GM18508 (cell line): ENCODE results near the gene VTN.

Source experiments
- ATAC-seq: cut with Tn5 transposase; IDR thresholded peaks from one replicate; pipeline ENCODE4 v1.9.1; 2021; ENCODE audit warnings: moderate number of reproducible peaks; ENCODE audit not compliant: insufficient read depth, unreplicated experiment

Gene VTN

GRCh38 chr17:28327031-28327607 lies 43.0 kb downstream of the VTN start:
- ATAC-seq: no peak

- ATAC-seq: no peak
These were observed 44.0 kb downstream of the VTN start for GRCh38 chr17:28326114-28326513.

DNA sequence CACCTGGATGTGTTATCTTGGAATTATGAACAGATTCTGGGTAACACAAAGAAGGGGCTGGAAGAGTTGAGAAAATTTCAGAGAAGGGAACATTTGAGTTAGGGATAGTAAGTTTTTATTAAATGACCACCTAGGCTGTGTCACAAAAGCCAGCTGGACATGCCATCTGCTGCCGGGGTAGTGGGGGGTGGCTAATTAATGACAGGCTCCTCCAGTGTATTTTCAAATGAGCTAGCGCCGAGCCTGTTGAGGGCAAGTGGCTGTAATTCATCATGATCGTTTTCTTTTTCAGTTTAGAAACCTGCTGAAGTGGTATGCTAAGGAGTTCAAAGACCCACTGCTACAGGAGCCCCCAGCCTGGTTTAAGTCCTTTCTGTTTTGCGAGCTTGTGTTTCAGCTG lies 44.9 kb downstream of the VTN start:
- ATAC-seq: no peak

GRCh38 chr17:28324781-28325180 lies 45.3 kb downstream of the VTN start:
- ATAC-seq: no peak

DNA sequence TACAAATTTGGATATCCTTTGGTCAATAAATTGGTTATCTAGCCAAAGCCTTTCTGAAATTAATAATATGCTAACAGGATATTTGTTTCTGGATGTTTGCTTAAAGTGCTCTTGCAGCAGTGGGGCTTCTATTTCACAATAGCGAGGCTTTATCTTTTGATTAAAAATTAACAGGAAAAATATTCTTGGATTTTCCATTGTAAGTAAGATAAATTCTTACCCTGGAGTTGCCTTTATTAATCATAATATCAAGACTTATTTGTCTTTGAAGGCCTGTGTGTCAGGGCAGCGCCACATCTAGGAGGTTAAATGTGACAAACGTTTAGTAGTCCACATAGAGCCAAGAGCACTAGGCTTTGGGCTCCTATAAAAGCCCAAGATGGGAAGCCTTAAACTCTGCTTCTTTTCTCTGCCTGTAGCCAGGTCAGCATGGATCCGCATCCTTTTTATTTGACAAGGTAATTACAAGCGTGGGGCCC lies 45.8 kb downstream of the VTN start:
- no peak for ATAC-seq

DNA sequence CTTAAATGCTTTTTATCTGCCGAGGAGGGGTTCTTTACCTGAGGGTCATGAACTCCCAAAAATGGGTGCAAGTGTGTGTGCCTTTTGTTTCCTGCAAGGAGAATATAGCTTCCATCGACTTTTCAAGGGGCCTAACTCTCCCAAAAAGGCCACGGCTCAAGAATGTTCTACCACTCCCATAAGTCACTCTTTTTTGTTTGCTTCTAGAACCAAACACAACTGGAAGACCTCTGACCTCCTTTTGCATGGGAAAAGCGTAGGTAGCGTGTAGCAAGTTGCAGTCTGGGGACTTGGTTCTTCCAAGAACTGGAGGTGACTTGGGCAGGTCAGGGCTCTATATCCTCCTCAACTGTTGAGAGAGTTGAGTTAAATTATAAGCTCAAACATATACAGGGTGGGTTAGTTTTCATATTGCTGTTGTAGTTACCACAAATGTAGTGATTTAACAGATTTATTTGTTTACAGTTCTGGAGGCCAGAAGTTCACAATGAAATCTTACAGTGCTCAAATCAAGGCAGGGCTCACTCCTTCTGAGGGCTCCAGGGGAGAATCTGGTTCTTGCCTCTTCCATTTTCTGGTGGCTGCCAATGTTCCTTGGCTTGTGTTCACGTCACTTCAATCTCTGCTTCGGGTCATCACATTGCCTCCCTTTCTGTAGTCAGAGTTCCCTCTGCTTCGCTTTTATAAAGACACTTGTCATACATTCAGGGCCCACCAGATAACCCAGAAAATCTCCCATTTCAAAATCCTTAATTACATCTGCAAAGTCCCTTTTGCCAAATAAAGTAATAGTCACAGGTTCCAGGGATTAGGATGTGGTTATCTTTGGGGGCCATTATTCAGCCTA lies 49.7 kb downstream of the VTN start:
- ATAC-seq: no peak

- no peak for ATAC-seq
These were observed 50.5 kb downstream of the VTN start for GRCh38 chr17:28319598-28319935.

DNA sequence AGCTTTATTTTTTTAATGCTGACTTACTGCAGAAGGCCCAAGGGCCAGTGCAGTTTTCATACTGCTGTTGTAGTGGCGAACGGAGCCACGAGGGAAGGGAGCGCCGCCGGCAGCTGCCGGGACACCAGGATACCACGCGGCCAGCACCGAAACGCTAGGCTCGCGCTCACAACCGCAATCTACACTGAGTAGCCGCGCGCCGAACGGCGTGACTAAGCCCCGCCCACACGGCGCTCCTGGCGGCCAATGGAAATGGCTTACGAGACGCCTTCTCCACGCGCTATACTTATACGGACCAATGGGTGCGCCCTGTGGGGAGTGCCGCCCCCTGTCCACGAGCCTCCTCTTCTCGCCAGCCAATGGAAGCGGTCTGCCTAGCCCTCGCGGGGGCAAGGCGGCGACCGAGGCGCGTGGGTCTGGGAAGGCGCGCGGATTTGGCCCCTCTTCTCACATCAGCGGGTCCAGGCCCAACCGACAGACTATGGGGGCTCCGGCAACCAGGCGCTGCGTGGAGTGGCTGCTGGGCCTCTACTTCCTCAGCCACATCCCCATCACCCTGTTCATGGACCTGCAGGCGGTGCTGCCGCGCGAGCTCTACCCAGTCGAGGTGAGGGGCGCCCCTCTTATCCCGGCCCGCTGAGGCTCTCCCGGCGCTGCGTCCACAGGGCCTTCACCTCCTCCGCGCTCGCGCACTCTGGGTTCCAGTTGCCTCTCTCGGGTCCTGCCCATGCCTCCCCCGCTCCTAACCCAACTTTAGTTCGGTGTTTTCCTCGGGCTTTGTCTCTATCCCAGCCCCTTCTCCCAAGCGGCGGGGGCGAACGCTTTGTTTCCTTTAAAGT lies 51.1 kb downstream of the VTN start, which contains the start of gene TMEM97:
TSS of gene TMEM97 (plus strand) at position 442 of the 839 bp plus-strand sequence. CDS start at position 482, 40 bp downstream.
- peak; percentile 83 for ATAC-seq

- peak; percentile 7 for ATAC-seq
These were observed 51.9 kb downstream of the VTN start for GRCh38 chr17:28317966-28318758.
